ENCODE results near the gene TSC22D4.

DNA sequence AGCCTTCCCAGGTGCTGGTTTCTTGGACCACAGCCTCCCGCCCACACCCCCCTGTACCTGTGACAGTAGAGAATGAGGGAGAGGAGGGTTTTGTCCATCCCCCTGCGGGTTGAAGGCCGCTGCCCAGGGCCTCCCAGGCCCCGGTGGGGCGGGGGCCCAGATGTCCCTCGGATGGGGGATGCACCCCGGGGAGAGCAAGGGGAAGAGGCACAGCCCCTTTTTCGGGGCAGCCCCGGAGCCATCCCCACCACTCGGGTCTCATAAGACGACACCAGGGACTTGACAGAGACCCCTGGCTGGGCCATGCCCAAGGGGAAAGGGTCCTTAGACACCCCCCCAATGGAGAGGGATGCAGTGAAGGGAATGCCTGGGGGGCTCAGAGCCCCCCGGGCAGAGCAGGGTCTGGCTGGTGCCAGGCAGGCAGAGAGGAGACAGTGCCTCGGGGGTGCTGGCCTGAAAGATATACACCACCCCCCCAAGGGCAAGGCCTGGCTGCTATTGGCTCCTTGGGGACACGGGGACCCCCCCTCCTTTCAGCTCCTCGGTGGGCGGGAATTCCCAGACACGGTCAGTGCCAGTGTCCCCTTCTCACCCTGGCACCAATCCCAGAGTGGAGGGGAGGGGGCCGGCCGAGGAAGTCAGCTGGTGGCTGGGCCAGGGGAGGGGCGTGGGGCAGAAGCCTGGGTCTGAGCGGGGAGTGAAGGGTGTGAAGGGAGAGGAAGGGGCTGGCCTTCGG, 11.2 kb downstream of the TSC22D4 start:
- TF ChIP-seq, protein P1, sequence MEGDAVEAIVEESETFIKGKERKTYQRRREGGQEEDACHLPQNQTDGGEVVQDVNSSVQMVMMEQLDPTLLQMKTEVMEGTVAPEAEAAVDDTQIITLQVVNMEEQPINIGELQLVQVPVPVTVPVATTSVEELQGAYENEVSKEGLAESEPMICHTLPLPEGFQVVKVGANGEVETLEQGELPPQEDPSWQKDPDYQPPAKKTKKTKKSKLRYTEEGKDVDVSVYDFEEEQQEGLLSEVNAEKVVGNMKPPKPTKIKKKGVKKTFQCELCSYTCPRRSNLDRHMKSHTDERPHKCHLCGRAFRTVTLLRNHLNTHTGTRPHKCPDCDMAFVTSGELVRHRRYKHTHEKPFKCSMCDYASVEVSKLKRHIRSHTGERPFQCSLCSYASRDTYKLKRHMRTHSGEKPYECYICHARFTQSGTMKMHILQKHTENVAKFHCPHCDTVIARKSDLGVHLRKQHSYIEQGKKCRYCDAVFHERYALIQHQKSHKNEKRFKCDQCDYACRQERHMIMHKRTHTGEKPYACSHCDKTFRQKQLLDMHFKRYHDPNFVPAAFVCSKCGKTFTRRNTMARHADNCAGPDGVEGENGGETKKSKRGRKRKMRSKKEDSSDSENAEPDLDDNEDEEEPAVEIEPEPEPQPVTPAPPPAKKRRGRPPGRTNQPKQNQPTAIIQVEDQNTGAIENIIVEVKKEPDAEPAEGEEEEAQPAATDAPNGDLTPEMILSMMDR (conservative IDR thresholded peaks at IDR 0.05 in 1 of 2, IDR thresholded peaks at IDR 0.05 in 1 of 2; ENCODE audit: extremely low read depth in 1 of 2, insufficient read depth in 1 of 2, low read depth in 1 of 2, low read length in 2 of 2) = no peak
- TF ChIP-seq EZH2 (IDR thresholded peaks at IDR 0.05; ENCODE audit: borderline replicate concordance, low read length) = no peak

Data from mammary epithelial cell (primary cell).